GM12872 (cell line): ENCODE results near the gene ZNF782.

Experiments
- CTCF ChIP-seq: IDR thresholded peaks from 3 replicates; pipeline ENCODE4 v1.5.1; 2011; ENCODE audit warnings: low read depth, mild to moderate bottlenecking, low read length, moderate library complexity; ENCODE audit not compliant: insufficient read depth

The ZNF782 gene

GRCh38 chr9:96853781-96854650, at the start of gene ZNF782:
ZNF782 (minus strand) TSS chr9:96854514; CDS start chr9:96851961, 2,553 bp downstream.
- TF ChIP-seq CTCF: no peak

GRCh38 chr9:96892131-96892530, 37.8 kb upstream of the ZNF782 start:
- TF ChIP-seq CTCF: no peak

- no peak for TF ChIP-seq CTCF
These were observed 34.3 kb upstream of the ZNF782 start for GRCh38 chr9:96888591-96888990.

- no peak for TF ChIP-seq CTCF
These were observed 31.1 kb upstream of the ZNF782 start for GRCh38 chr9:96885424-96885823.

GRCh38 chr9:96884443-96884842, 30.1 kb upstream of the ZNF782 start:
- TF ChIP-seq CTCF: no peak

- no peak for TF ChIP-seq CTCF
These were observed 29.6 kb upstream of the ZNF782 start for GRCh38 chr9:96883922-96884321.

- TF ChIP-seq CTCF: no peak
These were observed 23.0 kb upstream of the ZNF782 start for GRCh38 chr9:96877269-96877668.
